Measurements from ENCODE around the gene C1S.
"Not testable (repeated sequence)": the region's sequence is repeated elsewhere in the genome, so short reads cannot be mapped to it uniquely, and the experiment has no call there.

The C1S gene

DNA sequence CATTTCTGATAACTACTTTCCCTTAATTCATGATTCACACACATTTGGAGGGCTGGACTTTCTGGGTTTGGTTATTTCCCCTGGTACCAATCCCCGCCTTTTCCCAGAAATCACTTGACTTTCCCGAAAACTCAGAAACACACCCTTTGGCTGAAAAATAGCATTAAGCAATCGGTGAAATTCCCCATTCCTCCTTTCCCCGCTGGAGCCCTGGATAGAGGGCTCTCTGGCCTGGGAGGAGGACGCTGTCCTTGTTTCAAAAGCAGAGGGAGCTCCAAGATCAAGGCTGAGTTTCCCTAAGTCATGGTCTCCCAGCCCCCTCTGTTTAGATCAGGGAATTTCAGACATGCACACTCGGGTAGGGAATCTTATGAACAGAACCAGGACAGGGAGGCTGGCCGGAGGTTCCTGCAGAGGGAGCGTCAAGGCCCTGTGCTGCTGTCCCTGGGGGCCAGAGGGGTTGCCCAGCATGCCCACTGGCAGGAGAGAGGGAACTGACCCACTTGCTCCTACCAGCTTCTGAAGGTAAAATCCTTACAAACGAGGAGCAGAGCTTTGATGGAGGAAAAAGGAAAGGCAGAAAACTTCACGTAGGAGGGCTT is at the start of gene C1S:
TSS of gene C1S (plus strand) at position 366 of the 602 bp plus-strand sequence. CDS start 1,195 bp downstream, outside the sequence.
- no peak within 1 kb of the TSS for H3K27ac ChIP-seq
- TF ChIP-seq, protein P1, sequence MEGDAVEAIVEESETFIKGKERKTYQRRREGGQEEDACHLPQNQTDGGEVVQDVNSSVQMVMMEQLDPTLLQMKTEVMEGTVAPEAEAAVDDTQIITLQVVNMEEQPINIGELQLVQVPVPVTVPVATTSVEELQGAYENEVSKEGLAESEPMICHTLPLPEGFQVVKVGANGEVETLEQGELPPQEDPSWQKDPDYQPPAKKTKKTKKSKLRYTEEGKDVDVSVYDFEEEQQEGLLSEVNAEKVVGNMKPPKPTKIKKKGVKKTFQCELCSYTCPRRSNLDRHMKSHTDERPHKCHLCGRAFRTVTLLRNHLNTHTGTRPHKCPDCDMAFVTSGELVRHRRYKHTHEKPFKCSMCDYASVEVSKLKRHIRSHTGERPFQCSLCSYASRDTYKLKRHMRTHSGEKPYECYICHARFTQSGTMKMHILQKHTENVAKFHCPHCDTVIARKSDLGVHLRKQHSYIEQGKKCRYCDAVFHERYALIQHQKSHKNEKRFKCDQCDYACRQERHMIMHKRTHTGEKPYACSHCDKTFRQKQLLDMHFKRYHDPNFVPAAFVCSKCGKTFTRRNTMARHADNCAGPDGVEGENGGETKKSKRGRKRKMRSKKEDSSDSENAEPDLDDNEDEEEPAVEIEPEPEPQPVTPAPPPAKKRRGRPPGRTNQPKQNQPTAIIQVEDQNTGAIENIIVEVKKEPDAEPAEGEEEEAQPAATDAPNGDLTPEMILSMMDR (IDR thresholded peaks at IDR 0.05): no peak
- TF ChIP-seq ZFX (IDR thresholded peaks at IDR 0.05; ENCODE audit: borderline replicate concordance): no peak

DNA sequence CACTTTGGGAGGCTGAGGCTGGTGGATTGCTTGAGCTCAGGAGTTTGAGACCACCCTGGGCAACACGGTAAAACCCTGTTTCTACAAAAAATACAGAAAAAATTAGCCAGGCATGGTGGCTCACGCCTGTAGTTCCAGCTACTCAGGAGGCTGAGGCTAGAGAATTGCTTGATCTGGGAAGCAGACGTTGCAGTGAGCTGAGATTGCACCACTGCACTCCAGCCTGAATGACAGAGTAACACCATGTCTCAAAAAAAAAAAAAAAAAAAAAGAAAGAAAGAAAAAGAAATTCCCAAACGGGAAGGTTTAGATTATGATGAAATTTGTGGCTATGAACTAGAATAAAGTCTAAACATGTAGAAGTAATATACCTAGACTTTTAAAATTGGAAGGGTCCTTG is 49.1 kb upstream of the C1S start:
- H3K27ac ChIP-seq: not testable (repeated sequence)

DNA sequence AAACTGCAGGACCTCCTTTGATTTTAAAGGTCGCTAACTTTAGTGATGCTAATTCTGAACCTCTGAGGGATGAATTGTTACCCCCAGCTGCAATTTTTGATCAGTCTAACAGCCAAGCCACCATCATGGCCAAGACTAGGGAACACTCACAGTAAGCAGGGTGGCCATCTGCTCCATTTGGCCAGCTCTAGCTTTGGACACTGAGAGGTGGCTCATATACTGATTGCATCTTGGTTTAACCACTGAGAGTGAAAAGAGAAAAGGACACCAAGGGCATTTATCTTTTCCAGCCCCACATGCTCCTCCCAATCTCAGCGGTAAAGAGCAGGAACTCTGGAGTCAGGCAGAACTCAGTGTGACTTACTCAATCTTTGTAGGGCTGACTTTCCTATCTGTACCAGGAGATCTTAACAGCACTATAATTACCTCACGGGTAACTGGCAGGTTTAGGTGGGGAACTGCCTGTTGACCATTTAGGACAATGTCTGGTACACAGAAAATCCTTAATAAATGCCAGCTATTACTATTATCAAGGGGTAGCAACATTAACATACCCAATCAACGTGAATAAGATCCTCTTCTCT is 48.4 kb upstream of the C1S start:
- TF ChIP-seq, protein P1 (IDR thresholded peaks at IDR 0.05): no peak
- no peak for TF ChIP-seq ZFX (IDR thresholded peaks at IDR 0.05; ENCODE audit: borderline replicate concordance)
- no peak overlapping the region for H3K27ac ChIP-seq

DNA sequence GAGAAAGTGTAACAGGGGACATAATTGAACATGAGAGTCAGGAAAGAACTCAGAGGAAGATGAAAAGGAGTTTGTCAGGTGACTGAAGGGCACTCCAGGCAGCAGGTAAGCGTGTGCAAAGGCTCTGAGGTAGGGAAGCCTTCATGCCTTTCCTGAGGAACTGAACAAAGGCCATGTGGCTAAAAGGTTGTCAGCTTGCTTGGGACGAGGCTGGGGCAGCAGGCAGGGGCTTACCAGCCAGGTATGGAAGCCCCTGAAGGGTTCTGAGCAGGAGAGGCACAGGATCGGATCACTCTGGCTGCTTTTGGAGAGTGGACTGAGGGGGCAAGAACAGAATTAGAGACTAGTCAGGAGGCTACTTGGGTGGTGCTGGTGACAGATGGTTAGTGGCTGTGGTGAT is 47.4 kb upstream of the C1S start:
- H3K27ac ChIP-seq: no peak overlapping the region
- TF ChIP-seq, protein P1 (IDR thresholded peaks at IDR 0.05): no peak
- TF ChIP-seq ZFX (IDR thresholded peaks at IDR 0.05; ENCODE audit: borderline replicate concordance): no peak

DNA sequence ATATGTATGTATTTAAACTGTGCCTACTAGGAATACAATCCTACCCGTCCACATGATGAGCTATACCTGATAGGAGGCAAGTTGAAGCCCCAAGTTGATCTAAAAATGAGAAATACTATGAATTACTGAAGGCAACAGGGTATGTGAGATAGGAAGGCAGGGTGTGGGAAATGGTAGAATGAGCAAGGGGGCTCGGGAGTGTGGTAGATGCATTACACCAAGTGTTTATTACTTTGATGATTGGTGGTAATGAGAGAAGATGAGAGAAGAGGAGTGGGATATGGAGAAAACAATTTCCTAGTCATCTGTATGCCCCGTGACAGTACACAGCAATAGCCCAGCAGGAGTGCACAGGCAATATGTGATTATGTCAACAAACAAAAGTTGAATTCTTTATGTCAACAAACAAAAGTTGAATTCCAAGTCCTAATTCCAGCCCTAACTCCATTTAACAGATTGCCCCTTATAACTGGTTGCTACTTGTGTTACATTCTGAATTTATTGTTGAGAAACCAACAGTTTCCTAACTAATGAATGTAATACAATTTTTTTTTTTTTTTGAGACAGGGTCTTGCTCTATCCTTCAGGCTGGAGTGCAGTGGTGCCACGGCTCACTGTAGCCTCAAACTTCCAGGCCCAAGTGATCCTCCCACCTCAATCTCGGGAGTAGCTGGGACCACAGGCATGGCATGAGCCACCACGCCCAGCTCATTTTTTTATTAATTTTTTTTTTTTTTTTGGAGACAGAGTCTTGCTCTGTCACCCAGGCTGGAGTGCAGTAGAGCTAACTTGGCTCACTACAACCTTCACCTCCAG is 44.8 kb upstream of the C1S start:
- no peak for TF ChIP-seq ZFX (IDR thresholded peaks at IDR 0.05; ENCODE audit: borderline replicate concordance)
- TF ChIP-seq, protein P1 (IDR thresholded peaks at IDR 0.05): no peak
- peak overlapping the region; percentile 9; the same call in 1 of the 2 replicates for H3K27ac ChIP-seq

DNA sequence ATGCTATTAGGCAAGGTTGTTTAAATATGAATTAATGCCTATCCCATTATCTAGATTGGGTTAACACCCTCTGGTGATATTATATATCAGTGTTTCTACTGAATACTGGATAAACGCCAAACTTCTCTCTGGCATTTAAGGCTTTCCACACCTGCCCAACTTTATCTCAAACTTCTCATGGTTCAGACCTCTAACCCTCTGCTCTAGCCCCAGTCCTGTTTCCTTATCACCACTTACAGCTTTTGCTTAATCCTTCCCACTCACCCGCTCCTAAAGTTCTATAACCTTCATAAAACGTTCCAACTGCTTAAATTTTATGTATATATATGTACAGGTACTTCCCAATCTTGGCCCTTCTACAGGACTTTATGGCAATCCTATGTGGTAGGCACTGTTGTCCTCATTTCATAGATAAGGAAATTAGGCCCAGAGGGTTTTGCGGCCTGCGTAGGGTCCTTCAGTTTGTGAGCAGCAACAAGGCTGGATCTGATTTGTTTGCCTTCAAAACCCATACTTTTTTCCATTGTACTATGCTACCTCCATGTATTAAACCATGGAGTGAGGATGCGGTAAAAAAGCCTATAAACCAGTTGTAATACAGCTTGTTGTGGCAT is 43.5 kb upstream of the C1S start:
- TF ChIP-seq, protein P1 (IDR thresholded peaks at IDR 0.05): no peak
- TF ChIP-seq ZFX (IDR thresholded peaks at IDR 0.05; ENCODE audit: borderline replicate concordance): no peak
- H3K27ac ChIP-seq: peak overlapping the region; percentile 90

DNA sequence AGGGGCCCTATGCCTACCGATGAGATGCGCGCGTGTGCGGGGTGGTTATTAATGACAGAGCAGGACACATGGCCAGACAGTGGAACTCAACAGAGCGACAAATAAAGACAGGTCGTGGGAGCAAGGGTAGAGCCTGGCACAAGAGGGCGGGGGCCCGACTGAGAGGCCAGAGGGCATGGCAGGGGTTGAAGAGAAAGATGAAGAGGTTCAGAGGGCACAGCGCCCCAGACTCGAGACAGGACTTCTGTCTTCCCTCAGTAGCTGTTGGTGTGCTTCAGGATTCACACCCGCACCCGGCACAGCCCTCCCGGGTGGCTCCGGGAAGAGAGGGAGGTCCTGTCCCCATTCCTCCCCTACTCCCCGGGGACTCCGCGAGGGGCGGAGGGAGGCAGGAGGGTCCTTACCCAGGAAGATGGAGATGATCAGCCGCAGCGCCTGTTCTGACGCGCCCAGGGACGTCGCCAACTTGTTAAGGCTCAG is 42.6 kb upstream of the C1S start:
- H3K27ac ChIP-seq: peak overlapping the region; percentile 90
- TF ChIP-seq, protein P1 (IDR thresholded peaks at IDR 0.05): no peak

Data from 22Rv1 (cell line).